Testis (tissue), 2 donors: ENCODE results near the gene FOXK1.

Experiments
- CTCF ChIP-seq, 3 experiments: fragments of 450-650 bp in 2 of 3; fragments of 200-600 bp in 1 of 3; sonication (generic) in 1 of 3; IDR thresholded peaks; one replicate each; pipeline ENCODE4 v1.5.1; 2016 to 2019; ENCODE audit warnings: antibody characterized with exemption in 3 of 3, mild to moderate bottlenecking in 2 of 3, moderate library complexity in 1 of 3
- POLR2A ChIP-seq: fragments of 450-650 bp; IDR thresholded peaks from one replicate; pipeline ENCODE4 v1.6.1; 2017; ENCODE audit warnings: antibody characterized with exemption, mild to moderate bottlenecking, moderate library complexity

- TF ChIP-seq CTCF (IDR thresholded peaks at IDR 0.05) (no peak), POLR2A (no peak)
These were observed 135.2 kb downstream of the FOXK1 start for GRCh38 chr7:4817178-4817901.
